Measurements from ENCODE around the gene GTF2A1L.

GRCh38 chr2:48597492-48597891 is 20.2 kb upstream of the GTF2A1L start:
- TF ChIP-seq CTCF (conservative IDR thresholded peaks at IDR 0.05; ENCODE audit: low read depth, low read length) (no peak), EZH2 (IDR thresholded peaks at IDR 0.05; ENCODE audit: borderline replicate concordance, low read depth, low read length, poor library complexity, severe bottlenecking) (no peak)

All from A673 (cell line).